ENCODE data around the gene HMCN2.

The HMCN2 gene

DNA sequence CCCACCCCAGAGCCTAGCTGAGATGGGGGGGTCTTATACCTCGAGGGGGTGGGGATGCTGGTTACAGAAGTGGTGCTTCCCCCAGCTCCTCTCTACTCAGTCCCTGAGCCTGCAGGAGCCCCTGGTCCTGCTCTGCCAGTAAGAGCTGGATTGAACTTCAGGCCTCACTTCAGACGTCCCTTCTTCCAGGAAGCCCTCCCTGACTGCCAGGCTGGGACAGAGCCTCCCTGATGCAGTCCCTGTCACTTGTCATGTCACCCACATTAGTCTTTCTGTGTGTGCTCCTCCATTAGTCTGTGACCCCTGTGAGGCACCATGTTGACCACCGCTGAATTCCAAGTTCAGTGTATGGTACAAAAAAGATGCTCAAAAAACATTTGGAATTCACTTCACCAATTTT lies 100.5 kb downstream of the HMCN2 start:
- DNase-seq (ENCODE audit: low read depth, low spot score), result no peak

DNA sequence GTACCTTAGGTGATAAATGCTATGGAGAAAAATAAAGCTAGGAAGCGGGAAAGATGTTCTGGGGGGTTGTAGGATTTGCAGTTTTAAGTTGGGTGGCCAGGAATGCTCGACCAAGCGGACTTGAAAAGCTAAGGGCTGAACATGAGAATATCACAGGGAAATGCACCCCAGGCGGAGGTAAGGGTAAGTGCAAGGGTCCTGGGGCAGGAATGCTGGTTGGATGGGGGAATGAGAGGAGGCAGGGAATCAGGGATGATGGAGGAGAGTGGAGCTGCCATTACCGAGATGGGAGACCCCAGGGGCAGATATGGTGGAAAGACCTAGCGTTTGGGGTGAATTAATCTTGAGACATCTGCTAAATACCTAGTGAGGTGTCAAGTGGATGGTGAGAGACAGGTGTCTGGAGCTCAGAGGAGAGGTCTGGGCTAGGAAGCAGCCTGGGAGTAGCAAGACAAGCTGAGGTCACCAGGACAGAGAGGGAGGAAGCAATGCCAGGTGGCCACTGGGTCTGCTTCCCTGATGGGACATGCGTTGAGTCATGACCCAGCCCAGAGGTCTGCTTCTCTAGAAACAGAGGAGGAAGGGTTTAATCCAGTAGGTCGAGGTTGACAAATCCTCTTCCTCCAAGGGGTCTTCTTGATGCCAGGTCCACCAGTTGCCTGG lies 101.5 kb downstream of the HMCN2 start:
- DNase-seq (ENCODE audit: low read depth, low spot score), result no peak

DNA sequence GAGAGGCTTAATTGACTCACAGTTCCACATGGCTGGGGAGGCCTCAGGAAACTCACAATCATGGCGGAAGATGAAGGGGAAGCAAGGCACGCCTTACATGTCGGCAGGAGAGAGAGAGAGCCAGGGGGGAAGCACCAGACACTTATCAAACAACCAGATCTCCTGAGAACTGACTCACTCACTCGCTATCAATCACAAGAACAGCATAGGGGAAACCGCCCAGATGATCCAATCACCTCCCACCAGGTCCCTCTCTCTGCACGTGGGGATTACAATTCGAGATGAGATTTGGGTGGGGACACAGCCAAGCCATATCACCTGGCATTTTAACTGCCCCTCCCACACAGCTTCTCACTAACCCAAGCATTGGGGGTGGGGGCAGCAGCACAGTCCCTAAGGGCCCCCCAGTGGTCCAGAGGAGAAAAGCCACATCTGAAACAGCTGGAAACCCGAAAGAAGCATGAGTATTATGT lies 103.1 kb downstream of the HMCN2 start:
- DNase-seq (ENCODE audit: low read depth, low spot score), result no peak

DNA sequence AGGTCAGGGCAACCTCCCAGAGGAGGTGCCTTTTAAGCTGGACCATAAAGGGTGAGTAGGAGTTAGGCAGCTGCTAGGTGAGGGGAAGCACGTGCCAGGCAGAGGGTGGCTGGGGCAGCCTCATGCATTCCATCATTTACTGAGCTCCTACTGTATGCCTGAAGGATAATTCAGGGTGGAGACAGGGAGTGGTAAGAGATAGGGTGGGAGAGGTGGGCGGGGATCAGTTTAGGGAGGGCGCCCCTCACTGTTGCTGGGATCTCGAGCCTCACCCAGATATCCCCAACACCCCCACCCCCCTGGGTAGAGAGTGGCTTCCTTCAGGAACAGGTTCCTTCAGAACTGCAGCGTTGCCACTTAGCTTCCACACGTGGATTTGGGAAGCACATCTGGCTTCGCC lies 104.7 kb downstream of the HMCN2 start:
- no peak for DNase-seq (ENCODE audit: low read depth, low spot score)

DNA sequence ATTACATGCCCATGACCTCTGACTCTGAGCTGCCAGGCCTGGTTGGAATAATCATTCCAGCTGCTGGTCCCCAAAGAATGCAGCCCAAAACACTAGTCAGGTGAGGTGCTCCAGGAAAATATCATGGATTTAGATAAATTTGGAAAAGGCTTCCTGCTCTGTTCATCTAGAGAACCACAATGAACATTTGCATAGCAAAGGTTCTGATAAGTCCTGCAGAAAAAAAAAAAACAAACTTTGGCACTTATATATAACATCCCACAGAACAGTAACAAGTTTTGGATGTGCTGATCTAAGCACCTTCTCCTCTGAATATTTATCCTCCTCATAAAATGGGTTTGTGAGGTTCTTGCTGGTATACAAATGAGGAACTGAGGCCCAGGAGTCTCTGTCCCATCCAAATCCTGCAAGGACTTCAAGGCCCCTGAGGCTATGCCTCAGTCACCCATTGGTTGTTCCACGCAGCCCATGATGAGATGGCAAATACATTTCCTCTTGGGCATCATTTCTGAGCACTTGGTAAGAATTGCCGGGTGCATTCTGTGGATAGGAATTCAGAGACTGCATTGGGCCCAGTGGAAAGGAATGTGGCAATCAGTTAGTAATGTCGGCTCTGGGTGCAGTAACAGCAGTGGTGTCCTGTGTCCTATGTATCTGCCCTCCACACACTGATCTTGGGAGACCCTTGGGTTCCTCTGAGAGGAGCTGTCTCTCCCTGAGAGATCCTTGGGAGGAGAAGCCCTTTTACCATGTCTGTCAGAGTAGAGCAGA lies 105.8 kb downstream of the HMCN2 start:
- DNase-seq (ENCODE audit: low read depth, low spot score), result no peak

DNA sequence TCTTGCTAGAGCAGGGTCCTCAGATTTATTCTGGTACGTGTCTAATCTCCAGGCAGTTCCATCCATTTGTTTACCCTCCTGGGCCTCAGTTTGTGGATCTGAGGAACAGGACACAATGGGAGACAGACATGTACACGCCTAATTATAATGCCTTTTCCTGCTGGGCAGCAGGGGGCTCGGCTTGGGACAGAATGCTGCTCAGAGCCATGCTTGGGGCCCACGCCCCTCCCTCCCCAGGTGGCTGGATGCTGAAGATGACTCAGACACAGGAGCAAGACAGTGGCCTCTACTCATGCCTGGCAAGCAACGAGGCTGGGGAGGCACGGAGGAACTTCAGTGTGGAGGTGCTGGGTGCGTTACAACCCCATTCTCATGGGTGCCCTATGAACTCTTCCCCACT lies 106.5 kb downstream of the HMCN2 start:
- DNase-seq (ENCODE audit: low read depth, low spot score), result no peak

DNA sequence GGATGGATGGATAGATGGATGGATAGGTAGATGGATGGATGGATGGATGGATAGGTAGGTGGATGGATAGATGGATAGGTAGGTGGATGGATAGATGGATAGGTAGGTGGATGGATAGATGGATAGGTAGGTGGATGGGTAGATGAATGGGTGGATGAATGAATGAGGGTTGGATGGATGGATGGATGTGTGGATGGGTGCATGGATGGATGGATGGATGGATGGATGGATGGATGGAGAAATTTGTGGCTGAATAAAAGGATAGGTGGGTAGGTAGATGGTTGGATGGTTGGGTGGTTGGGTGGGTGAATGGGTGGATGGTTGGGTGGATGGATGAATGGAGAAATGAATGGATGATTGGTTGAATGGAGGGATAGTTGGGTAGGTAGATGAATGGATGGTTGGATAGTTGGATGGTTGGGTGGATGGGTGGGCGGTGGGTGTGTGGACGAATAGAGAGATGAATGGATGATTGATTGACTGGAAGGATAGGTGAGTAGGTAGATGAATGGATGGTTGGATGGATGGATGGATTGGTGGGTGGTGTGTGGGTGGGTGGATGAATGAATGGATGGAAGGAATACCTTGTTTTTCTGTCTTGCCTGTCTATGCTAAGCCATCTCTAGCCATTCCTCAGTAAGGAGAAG lies 108.2 kb downstream of the HMCN2 start:
- no peak for DNase-seq (ENCODE audit: low read depth, low spot score)

DNA sequence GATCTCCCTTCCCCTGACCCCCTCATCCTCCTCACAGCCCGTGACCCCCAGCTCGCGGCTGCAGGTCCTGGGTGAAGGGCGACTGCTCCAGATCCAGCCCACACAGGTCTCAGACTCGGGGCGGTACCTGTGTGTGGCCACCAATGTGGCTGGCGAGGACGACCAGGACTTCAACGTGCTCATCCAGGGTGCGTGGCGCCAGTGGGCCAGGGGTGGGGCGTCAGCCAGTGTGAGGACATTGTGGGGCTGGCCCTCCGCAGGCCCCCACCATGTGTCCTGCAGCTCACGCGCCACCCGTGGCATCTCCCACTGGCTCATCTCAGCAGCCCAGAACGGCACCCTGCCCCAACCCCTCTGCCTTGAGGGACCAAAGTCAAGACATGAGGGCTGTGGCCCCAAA lies 112.1 kb downstream of the HMCN2 start:
- no peak for DNase-seq (ENCODE audit: low read depth, low spot score)

DNA sequence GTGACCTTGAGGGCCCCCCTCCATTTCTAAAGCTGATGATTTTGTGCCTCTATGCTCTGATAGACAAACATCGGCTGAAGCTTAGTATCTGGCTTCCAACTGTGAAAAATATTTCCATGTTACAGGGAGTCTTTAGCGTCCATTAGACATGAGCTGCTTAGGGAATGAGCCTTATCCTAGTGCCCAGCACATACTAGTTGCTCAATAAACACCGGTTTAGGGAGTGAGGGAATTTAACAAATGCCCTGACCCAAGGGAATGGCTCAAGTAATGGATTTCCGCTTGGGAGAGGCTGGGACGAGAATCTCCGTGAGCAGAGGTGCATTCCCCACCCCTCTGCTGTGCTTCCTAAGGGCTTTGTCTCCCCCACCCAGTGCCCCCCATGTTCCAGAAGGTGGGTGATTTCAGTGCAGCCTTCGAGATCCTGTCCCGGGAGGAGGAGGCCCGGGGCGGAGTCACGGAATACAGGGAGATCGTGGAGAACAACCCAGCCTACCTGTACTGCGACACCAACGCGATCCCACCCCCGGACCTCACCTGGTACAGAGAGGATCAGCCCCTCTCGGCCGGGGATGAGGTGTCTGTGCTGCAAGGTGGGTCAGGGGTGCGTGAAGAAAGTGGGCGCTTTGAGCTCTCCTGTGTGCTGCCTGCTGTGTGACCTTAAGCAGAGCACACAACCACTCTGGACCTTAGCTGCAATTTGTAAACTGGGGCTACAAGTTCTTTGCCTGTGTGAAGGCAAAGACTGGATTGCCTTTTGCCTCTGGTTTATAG lies 113.5 kb downstream of the HMCN2 start:
- no peak for DNase-seq (ENCODE audit: low read depth, low spot score)

DNA sequence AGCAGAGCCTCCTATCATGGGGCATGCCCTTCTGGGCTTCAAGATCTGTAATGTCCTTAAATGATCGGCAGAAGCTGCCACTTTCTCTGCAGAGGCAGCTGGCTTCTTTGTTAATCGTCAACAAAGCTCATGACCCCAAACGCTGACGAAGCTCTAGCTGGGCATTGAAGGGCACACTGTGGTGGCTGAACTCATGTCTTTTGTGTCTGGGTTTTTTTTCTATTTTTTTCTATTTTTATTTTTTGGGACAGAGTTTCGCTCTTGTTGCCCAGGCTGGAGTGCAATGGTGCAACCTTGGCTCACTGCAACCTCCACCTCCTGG lies 114.0 kb downstream of the HMCN2 start:
- no peak for DNase-seq (ENCODE audit: low read depth, low spot score)

DNA sequence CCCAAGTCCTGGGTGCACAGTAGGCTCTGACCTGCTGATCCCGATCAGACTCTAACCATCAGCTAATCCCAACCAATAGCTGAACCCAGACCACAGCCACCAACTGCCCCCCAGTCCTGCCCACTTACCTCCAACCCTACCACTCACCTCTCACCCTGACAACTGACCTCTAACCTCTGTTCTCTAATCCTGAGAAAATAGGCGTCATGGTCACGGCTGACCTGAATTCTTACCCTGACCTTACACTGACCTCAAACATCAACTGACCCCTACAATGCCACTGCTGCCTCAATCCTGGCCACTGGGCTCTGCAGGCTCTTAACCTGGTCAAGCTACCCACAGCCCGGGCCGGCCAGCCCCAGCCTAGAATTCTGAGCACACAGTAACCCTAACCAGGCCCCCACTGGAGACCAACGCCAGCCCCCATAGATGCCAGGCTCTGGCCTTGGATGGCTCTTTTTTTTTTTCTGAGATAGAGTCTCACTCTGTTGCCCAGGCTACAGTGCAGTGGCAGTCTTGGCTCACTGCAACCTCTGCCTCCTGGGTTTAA lies 115.4 kb downstream of the HMCN2 start:
- DNase-seq (ENCODE audit: low read depth, low spot score), result no peak

DNA sequence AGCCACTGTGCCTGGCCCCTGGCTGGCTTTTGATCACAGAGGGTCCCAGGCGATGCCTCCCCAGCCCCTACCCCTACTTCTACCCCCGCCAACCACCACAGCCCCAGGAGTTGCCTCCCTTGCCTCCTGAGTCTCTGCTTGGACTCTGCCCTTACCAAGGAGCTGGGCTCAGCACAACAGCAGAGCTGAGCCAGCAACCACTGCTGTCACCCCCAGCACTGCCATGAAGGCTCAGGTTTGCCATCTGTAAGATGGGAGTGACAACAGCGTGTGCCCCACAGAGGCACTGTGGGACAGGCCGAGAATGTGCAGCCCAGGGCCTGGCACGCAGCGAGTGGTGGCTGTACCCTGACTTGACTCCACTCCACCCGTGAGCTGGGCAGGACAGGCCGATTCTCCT lies 116.1 kb downstream of the HMCN2 start:
- DNase-seq (ENCODE audit: low read depth, low spot score), result no peak

DNA sequence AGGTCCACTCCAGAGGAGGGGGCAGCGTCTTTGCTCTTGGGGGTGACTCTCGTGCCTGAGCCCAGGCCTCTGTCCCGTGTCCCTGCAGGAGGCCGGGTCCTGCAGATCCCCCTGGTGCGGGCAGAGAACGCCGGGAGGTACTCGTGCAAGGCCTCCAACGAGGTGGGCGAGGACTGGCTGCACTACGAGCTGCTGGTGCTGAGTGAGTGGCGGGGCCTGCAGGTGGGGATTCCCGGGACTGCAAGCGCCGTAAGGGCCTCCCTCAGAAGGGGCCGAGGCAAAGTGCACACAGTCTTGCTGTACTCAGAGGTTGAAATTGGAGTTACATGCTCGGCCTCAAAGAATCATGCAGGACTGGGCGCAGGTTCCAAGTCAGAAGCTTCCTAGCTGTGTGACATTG lies 116.5 kb downstream of the HMCN2 start:
- no peak for DNase-seq (ENCODE audit: low read depth, low spot score)

DNA sequence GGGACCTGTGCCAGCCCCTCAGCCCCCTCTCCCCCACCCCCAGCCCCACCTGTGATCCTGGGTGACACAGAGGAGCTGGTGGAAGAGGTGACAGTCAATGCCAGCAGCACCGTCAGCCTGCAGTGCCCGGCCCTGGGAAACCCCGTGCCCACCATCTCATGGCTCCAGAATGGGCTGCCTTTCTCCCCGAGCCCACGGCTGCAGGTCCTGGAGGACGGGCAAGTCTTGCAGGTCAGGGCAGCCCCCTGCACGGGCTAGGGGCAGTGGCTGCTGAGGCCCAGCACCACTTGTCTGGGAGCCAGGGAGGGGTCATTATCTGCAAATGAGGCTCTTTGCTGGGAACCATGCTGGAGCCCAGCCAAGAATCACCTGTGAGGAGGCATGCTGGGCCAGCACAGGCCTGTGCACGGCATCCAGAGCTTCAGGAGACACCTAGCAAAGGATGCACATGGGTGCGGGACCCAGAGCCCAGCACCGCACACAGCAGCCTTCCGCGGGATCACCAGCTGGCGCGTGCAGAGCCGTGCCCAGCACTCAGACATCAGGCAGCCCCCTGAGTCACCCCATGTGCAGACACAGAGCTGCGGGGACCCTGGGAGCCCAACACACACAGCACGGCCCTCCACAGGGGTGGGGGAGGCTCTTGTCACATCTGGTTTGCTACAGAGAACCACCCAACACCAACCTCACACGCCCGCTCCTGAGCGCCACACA lies 117.2 kb downstream of the HMCN2 start:
- no peak for DNase-seq (ENCODE audit: low read depth, low spot score)

DNA sequence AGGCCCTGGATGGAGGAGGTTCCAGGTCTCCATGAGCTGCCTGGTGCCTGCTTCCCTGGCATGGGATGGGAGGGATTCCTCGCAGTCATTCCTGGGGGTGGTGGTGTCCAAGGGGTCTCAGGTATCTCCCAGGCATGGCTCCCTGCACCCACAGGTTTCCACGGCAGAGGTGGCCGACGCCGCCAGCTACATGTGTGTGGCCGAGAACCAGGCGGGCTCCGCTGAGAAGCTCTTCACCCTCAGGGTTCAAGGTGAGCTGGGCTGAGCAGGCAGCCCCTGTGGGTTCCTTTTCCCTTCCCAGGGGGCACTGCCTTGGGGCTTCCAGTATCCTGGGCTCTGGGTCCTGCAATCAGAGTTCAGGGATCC lies 117.8 kb downstream of the HMCN2 start:
- no peak for DNase-seq (ENCODE audit: low read depth, low spot score)

DNA sequence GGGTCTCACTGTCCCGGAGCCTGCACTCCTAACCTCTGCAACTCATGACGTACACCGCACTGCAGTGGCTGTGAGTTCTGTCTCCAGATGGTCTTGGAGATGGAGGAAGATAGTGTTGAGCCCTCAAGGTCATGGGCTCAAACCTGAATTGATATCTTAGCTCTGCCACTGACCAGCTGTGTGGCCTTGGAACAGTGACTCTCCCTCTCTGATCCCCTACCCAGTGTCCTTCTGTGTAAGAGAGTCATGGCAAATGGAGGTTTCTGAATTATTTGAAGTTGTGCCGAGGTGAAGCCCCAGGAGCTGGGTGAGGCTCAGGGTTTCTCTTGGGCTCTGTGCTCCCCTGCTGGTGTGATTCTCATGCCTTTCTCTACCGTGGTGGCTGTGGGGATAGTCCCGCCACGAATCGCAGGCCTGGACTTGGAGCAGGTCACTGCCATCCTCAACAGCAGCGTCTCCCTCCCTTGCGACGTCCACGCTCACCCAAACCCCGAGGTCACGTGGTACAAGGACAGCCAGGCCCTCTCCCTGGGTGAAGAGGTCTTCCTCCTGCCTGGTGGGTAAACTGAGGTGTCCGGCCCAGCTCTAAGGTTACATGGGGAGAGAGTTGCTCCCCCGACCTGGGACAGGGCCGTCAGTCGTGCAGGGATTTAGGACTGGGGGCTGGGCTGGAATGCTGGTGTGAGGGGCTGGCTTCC lies 118.6 kb downstream of the HMCN2 start:
- no peak for DNase-seq (ENCODE audit: low read depth, low spot score)

DNA sequence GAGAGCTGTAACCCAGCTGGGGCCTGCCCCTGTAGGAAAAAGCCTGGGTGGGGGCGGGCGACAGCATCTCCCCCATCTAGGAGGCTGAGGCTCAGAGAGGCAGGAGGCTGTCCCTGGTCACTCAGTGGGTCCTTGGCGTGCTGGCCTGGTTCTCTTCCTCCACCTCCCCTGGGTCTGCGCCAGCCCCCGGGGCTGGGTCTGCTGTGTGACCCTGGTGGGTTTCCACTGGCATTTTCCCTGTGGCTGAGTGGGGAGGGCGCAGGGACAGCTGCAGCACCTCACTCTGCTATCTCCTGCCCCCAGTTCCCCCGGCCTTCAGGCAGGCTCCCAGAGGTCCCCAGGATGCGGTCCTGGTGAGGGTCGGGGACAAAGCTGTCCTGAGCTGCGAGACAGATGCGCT lies 119.7 kb downstream of the HMCN2 start:
- no peak for DNase-seq (ENCODE audit: low read depth, low spot score)

DNA sequence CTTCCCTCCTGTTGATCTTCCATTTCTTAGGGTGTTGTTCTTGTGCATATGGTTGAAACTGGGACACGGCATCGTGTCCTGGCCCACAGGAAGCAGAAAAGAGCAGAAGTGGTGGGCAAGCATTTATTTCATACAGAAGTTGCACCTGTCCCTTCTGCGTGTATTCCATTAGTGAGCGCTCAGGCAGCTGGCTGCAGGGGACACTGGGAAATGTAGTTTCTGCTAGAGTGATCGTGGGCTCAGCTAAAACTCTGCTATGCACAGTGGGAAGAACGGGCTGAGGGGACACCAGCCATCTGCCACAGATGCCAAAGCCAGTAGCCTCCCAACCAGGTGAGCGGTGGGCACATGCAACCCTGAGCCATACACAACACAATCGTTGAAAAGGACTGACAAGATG lies 121.8 kb downstream of the HMCN2 start:
- no peak for DNase-seq (ENCODE audit: low read depth, low spot score)

DNA sequence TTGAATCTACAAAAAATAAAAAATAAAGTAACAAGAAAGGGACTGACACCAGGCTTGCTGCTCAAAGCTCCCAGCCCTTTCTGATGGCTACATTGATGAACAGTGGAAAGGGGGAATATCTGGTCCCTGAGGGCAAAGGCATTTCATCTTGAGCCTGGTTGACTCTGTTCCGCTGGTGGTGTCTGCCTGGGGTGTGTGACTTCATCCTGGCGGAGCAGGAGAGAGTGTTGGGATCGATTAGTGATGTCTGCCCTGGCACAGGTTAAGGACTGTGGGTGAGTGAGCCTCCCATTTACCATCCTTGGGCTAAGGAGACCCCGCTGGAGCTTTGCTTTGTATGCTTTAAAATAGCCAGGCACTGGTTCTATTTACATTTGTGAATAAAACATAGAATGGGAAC lies 122.3 kb downstream of the HMCN2 start:
- no peak for DNase-seq (ENCODE audit: low read depth, low spot score)

DNA sequence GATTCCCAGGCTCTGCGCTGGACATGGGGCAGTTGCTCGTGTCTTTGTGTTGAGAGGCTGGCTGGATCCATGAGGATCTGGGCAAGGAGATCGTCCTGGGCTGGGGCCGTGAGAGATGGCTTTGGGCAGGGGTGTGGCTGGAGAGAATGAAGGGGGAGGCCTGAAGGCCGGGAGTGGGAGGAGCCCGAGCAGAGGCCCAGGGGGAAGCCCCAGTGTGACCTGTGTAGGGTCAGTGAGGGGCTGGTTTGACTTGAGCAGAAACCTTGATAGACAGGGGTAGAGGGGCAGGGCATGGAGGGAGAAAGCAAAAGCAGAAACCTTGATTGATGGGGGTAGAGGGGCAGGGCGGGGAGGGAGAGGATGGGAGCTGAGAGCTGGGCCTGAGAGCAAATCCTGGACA lies 124.8 kb downstream of the HMCN2 start:
- no peak for DNase-seq (ENCODE audit: low read depth, low spot score)

DNA sequence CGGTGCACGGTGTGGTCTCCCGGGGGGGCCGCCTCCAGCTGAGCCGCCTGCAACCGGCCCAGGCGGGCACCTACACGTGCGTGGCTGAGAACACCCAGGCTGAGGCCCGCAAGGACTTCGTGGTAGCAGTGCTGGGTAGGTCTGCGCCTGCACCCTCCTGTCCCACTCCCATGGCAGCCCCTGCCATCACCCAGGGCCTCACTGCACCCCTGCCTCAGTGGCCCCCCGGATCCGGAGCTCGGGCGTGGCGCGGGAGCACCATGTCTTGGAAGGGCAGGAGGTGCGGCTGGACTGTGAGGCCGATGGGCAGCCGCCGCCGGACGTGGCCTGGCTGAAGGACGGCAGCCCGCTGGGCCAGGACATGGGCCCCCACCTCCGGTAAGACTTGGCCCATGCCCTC lies 125.4 kb downstream of the HMCN2 start:
- DNase-seq (ENCODE audit: low read depth, low spot score), result no peak
